ENCODE measurements around the gene NRCAM.

The NRCAM gene

DNA sequence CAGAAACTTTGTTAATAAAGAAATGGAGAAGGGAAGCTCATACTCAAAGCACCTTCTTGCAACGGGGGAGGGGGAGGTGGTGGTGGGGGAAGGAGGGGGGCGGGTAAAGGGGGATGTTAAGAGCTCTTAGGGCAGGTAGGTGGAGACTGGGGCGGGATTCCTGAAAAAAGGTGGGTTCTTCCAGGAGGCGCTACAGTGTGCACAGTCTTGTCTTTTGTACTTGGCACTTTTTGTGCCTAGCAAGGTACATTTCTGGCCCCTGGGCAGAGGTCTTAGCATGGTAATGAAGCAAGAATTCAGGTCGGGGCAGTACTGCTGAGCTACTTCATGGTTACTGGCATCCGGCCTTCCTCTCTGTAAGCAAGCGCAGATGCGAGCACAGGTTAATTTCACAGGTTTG, 310.8 kb downstream of the NRCAM start:
- no peak for DNase-seq

DNA sequence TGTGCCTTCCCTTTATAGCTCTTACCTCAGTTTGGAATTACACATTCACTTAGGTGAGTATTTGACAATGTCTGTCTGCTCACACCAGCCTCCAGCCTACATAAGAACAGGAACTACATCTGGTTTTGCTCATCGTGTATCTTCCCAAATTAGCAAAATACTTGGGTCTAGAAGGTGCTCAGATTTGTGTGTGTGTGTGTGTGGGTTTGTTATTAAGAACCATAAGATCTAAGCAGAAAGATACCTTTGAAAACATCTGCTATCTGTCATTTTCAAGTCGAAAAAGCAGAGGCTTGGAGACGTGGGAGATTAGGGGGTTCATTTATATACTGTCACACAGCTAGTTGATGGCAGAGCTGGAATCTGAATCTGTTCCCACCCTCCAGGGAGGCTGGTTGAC, 311.3 kb downstream of the NRCAM start:
- DNase-seq = no peak

DNA sequence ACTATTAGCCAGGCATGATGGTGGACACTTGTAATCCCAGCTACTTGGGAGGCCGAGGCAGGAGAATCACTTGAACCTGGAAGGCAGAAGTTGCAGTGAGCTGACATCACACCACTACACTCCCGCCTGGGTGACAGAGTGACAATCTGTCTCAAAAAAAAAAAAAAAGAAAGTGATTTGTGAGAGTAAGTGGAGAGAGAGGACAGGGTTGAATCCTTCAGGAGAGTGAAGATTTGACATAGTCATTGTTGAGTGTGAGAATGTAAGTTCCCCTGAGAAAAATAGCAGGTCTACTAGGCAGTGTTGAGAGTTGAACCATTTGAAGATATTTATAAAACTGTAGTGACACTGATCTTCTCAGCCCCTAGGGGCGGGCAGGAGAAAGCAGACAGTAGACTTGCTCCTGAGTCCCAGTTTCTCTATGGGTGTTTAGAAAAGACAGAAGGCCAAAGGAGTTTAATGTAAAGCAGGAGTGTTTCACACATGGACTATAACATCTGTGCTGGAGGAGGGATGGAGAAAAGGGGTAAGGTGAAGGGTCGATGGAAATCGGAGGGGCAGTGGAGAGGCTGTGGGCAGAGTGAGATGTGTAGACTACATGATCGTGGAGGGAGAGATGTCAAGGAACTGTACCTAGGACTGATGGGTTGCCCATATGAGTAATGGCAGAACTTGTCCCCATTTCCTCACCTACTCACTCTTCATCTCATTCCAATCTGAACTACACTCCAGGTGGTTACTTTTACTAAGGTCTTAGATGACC, 312.4 kb downstream of the NRCAM start:
- no peak for DNase-seq

DNA sequence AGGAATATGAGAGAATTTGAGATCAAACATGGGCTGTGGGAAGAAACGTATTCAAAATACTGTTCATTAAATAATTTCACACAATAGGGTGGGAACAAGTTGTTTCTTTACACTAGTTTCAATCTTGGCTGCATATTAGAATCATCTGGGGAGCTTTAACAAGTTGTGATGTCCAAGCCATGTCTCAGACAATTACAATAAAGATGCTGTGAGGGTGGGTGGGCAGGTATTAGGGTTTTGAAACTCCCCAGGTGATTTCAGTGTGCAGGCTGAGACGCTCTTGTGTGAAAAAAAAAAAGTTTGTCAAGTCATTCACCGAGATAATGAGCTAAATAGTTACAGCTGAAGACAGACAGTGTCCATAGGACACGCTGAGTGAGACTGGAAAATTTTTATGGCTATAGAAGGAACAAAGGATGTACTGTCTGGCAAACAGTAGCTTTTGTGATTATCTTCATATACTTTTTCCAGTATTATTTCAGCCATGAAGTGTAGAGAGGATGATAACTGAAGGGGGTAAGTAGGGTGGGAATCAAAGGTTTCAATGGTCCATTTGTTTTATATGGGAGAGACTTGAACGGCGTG, 313.5 kb downstream of the NRCAM start:
- no peak for DNase-seq

GRCh38 chr7:108142180-108142579, 314.1 kb downstream of the NRCAM start:
- DNase-seq = no peak

- DNase-seq = no peak
Measured at GRCh38 chr7:108140671-108141070, 315.6 kb downstream of the NRCAM start.

DNA sequence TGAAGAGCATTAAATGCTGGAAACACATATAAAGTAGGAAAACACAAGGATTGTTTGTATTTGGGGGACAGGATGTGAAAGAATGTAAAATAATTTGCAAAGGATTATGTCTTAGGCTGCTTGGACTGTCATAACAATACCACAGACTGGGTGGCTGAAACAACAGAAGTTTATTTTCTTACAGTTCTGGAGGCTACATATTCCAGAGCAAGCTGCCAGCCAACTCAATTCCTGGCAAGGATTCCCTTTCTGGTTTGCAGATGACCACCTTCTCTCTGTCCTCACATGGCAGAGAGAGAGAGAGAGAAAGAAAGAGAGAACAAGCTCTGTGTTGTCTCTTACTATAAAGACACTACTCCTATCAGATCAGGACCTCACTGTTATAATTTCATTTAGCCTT, 317.3 kb downstream of the NRCAM start:
- DNase-seq = no peak

DNA sequence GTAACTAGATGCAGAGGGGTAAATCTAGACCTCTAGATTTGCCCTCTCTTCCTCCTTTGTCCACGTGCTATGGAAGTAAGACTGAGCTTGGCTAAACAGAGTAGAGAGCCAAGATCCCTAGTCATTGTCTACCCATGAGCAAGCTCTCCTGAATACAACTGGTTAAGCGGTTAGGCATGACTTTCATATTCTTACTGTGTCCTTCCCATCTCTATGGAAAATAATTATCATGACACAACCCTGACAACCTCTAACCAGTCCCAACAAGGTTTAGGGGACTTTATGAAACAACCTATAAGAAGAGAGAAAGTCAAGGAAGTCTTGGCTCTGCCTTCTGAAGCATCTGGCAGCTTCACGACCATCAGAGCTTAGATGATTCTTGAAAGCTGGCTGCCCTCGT, 318.2 kb downstream of the NRCAM start:
- no peak for DNase-seq

DNA sequence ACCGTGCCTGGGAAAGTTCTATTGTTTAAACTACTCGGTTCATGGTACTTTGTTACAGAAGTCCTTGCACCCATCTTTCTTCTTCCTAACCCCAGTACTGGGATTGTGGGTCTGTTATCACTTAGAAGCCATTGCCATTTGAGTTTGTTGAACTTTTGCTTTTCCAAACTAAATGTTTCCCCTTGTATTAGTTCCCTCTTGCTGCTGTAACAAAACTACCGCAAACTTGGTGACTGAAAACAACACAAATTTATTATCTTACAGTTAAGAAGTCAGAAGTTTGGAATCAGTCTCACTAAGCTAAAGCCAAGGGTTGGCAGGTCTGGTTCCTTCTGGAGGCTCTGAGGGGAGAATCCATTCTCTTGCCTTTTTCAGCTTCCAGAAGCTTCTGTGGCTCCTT, 319.2 kb downstream of the NRCAM start:
- no peak for DNase-seq

- no peak for DNase-seq
Measured at GRCh38 chr7:108136191-108136688, 320.0 kb downstream of the NRCAM start.

DNA sequence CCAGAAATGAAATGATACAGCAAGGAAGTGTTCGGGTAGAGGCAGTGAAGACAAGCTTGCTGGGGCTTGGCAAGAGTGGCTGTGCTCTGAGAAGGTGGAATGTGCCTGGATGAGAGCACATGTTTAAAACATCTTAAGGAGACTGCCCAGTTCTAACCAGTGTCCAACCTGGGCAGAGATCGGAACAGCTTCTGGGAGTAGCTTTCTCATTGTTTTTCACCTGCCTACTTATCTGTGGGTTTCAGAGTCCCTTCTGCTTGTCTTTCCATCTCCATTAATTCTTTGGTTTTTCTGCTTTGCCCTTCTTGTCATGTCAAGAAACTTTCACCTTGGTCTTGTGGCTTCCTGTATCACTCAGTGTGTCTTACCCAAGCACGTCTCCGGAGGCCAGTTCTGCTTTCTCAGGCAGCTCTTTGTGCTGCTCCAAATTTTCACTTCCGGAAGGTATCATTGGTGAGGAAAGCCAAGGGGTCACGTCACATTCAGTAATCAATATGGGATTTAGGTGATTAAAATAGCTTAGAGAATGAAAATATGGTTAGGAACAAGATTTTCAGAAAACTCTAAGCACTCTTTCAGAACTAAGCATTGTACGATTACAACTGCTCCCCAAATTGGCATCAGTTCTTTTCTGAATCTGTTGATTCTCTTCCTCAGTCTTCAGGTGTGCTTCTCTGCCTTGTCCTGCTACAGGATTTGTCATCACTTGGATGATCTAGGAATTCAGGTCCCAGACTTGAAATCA, 320.6 kb downstream of the NRCAM start:
- DNase-seq = no peak

GRCh38 chr7:108134486-108134885, 321.8 kb downstream of the NRCAM start:
- DNase-seq = no peak

- no peak for DNase-seq
Measured at GRCh38 chr7:108132551-108133265, 323.5 kb downstream of the NRCAM start.

GRCh38 chr7:108130261-108130660, 326.0 kb downstream of the NRCAM start, which contains the start of gene LAMB4:
TSS of gene LAMB4 (minus strand) at chr7:108130361. CDS start at chr7:108123164, 7,197 bp downstream.
- no peak for DNase-seq

DNA sequence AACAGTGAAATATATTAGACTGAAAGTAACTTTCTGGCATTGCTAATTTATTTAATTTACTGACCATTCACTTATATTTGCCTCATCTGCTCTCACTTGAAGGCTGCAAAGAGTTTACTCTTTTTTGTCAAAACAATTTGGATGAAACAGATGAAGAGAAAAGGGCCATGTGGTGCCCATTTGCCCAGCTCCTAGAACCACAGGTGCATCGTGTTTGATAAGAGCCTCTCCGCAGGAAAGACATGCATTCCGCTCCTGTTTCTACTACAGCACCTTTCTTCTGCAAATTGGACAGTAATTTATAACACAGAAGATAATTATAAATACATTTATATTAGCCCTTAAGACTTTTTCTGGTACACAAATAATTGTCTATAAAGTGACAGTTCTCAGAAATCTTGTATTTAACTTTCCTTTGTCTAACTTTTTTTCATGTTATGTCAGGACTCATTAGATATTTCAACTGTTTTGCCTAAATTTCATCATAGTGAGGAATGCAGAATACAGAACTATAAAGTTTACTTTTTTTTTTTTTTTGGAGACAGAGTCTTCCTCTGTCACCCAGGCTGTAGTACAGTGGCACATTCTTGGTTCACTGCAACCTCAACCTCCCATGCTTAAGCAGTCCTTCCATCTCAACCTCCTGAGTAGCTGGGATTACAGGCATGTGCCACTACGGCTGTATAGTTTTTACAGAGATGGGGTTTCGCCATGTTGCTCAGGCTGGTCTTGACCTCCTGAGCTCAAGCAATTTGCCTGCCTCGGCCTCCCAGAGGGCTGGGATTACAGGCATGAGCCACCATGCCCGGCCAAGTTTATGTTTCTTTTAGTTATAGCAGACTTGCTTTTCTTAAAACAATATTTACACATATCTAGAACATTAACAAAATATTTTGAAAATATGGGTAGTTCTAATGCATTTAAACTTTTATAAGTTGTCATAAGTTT, 326.9 kb downstream of the NRCAM start:
- DNase-seq = no peak

- DNase-seq = no peak
Measured at GRCh38 chr7:108128514-108128913, 327.7 kb downstream of the NRCAM start.

- no peak for DNase-seq
Measured at GRCh38 chr7:108127461-108127860, 328.8 kb downstream of the NRCAM start.

GRCh38 chr7:108124820-108125219, 331.4 kb downstream of the NRCAM start:
- no peak for DNase-seq

DNA sequence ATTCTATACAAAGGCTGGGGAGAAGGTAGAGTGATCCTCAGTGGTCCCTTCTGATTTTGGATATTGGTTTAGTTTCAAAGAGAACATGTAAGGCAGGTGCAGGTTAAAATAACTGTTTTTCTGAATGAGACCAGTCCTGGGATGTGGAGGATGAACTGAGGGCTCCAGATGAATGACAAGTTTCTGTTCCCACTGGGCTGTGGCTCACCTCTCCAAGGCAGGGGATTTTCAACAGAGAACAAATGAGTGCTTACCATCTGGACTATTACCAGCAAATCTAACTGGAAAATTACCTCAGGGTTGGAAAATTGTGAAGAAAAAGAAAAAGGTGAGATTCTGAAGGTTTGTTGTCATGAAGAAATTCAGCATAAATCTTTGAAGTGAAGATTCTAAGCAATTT, 334.1 kb downstream of the NRCAM start:
- DNase-seq = peak; percentile 24

DNA sequence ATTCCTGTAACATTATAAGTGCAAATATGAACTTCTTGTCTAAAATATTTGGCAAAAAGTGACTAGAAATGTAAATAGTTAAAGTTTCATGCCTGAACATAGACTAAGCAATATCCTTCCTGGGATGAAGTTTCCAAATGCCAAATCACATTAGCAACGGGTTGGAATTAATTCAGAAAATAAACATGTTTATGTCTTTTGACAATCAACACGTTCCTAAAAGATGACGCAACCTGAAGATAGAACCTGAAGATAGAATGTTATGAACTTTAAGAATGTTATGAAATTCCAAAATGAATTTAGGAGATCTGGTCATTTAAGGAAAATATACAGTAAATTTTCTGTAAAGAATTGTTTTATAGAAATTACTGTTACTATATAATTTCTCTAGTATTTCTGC, 335.3 kb downstream of the NRCAM start:
- DNase-seq = no peak

- DNase-seq = no peak
Measured at GRCh38 chr7:108120196-108120595, 336.0 kb downstream of the NRCAM start.

DNA sequence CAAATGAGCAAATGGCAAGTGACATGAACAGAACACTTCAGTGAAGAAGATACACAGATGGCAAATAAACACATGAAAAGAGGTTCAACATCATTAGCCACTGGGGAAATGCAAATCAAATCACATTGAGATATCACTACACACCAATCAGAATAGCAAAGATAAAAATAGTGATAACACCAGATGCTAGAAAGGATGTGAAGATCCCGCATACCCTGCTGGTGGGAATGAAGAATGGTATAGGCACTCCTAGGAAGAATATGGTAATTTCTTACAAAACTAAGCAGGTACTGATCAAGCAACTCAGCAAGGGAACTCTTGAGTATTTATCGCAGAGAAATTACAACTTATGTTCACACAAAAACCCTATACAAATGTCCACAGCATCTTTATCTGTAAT, 337.3 kb downstream of the NRCAM start:
- no peak for DNase-seq

All from NCI-H2227 treated with DMSO at 0.1 percent for 48 hours (cell line).